ACC112 (cell line): ENCODE results near the gene OASL.

Experiments
- H2AFZ ChIP-seq: fragments of 200-600 bp; sonication (generic); one replicate; pipeline ENCODE4 v1.6.0; 2017; ENCODE audit warnings: antibody characterized with exemption, low read length; ENCODE audit not compliant: unreplicated experiment
- H3K27ac ChIP-seq: fragments of 200-600 bp; sonication (generic); 2 replicates; pipeline ENCODE4 v1.5.1; 2014; ENCODE audit warnings: low read depth, mild to moderate bottlenecking, antibody characterized with exemption, low read length, moderate library complexity
- H3K27me3 ChIP-seq: fragments of 200-600 bp; sonication (generic); 2 replicates; pipeline ENCODE4 v1.6.1; 2014; ENCODE audit warnings: mild to moderate bottlenecking, antibody characterized with exemption, low read length, moderate library complexity, mixed read lengths; ENCODE audit not compliant: insufficient read depth
- H3K36me3 ChIP-seq: fragments of 200-600 bp; sonication (generic); 2 replicates; pipeline ENCODE4 v1.6.1; 2016; ENCODE audit warnings: mild to moderate bottlenecking, antibody characterized with exemption, low read length, moderate library complexity, mixed read lengths; ENCODE audit not compliant: insufficient read depth
- H3K4me1 ChIP-seq: fragments of 200-600 bp; sonication (generic); one replicate; pipeline ENCODE4 v1.6.1; 2016; ENCODE audit warnings: low read length, mixed read lengths; ENCODE audit not compliant: insufficient read depth, unreplicated experiment, control insufficient read depth
- H3K4me3 ChIP-seq: fragments of 200-600 bp; sonication (generic); 2 replicates; pipeline ENCODE4 v1.5.1; 2014; ENCODE audit warnings: mild to moderate bottlenecking, low read depth, low read length
- H3K79me2 ChIP-seq: fragments of 200-600 bp; sonication (generic); one replicate; pipeline ENCODE4 v1.6.0; 2016; ENCODE audit warnings: low read length; ENCODE audit not compliant: control insufficient read depth, unreplicated experiment, insufficient read depth

The OASL gene

DNA sequence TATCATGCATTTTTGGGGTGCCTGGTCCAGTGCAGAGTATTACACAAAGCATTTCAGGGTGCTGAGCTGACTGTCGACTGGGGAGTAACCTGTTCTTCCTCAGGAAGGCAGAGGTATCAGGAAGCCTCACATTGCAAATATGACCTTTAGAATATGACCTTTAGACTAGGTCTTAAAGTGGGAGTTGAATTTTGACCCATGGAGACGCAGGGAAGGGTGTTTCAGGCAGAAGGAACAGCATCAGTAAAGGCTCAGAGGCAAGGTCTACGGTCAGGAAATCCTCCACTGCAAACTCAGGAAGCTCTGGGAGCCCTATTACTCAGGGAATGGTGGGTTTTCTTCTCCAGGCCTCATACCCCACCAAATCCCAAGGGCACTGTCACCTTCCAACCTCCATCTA is 49.4 kb downstream of the OASL start:
- Histone ChIP-seq H3K36me3 (no peaks in the 10 kb centered on the region), H3K27me3 (peaks cover 11% of the 10 kb centered on the region; the same call in 1 of the 2 replicates), H2AFZ (no peak overlapping the region), H3K4me1 (no peaks in the 10 kb centered on the region), H3K79me2 (no peaks in the 10 kb centered on the region), H3K27ac (no peak overlapping the region), H3K4me3 (no peak overlapping the region)

DNA sequence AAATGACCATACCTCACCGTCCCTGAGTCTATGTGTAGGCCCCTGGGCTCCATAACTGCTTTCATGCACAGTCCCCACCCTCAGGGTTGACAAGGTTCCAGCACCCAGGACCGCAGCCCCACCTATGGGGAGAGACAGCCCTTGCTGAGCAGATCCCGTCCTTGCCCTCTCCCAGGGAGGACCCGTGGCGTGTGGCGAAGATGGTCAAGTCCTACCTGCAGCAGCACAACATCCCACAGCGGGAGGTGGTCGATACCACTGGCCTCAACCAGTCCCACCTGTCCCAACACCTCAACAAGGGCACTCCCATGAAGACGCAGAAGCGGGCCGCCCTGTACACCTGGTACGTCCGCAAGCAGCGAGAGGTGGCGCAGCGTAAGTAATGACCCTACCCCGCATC is 50.4 kb downstream of the OASL start:
- H3K36me3 ChIP-seq = no peaks in the 10 kb centered on the region
- no peaks in the 10 kb centered on the region for H3K4me1 ChIP-seq
- H3K27ac ChIP-seq = no peak overlapping the region
- no peak overlapping the region for H3K4me3 ChIP-seq
- peaks cover 11% of the 10 kb centered on the region; the same call in 1 of the 2 replicates for H3K27me3 ChIP-seq
- H3K79me2 ChIP-seq = no peaks in the 10 kb centered on the region
- H2AFZ ChIP-seq = no peak overlapping the region

DNA sequence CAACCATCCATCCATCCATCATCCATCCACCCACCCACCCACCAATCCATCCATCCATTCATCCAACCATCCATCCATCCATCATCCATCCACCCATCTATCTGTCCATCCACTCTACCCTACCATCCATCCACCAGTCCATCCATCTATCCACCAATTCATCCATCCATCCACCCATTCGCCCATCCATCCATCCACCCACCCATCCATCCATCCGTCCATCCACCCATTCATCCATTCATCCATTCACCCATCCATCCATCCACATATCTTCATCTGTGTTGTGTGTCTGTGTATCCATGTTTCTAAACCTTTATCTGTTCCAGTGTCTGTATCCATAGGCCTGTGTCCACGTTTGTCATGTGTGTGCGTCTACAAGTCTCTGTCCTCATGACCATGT is 50.8 kb downstream of the OASL start:
- Histone ChIP-seq H3K27me3 (peaks cover 11% of the 10 kb centered on the region; the same call in 1 of the 2 replicates), H2AFZ (no peak overlapping the region), H3K4me3 (no peak overlapping the region), H3K27ac (no peak overlapping the region), H3K36me3 (no peaks in the 10 kb centered on the region), H3K4me1 (no peaks in the 10 kb centered on the region), H3K79me2 (no peaks in the 10 kb centered on the region)

DNA sequence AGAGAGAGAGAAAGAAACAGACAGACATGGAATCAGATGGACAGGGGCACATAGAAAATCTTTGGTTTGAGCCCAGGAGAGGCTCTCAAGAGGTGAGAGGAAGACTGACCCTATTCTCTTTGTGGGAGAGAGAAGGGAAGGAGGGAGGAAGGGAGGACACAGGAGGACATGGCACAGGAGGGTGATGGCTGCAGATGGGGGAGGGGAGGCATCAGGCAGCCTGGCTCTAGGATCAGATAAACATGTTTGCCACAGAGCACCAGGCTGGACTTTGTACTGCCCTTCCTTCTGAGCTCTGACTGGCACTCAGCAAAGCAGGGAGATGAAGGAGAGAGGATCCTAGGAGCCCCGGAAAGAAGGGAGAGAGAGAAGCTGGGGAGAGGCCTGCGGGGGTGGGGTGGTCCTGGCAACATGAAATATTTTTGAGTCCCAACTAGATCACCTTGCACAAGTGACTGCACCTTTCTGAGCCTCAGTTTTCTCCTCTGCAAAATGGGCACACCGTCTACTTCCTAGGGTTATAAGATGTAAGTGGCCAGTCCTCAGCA is 54.6 kb downstream of the OASL start:
- no peak overlapping the region for H3K4me3 ChIP-seq
- no peak overlapping the region for H3K27ac ChIP-seq
- H2AFZ ChIP-seq = no peak overlapping the region
- peaks cover 3% of the 10 kb centered on the region; the same call in 1 of the 2 replicates for H3K27me3 ChIP-seq
- H3K79me2 ChIP-seq = no peaks in the 10 kb centered on the region
- no peaks in the 10 kb centered on the region for H3K36me3 ChIP-seq
- H3K4me1 ChIP-seq = no peaks in the 10 kb centered on the region

DNA sequence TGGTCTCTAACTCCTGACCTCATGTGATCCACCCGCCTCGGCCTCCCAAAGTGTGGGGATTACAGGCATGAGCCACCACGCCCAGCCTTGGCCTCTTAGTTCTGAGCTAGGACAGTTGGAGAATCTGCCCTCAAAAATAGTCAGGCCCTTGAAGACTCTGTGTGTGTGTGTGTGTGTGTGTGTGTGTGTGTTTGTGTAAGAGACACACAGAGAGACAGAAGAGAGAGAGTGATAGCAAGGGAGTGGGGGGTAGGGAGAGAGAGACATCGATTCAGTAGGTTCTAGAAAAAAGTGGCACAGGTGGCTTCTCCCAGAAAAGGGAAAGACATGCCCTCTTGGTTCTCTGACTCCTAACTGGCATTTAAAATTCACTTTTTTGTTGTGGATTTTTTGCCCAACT is 55.3 kb downstream of the OASL start:
- no peak overlapping the region for H3K4me3 ChIP-seq
- no peaks in the 10 kb centered on the region for H3K36me3 ChIP-seq
- no peak overlapping the region for H3K27ac ChIP-seq
- peaks cover 3% of the 10 kb centered on the region; the same call in 1 of the 2 replicates for H3K27me3 ChIP-seq
- no peaks in the 10 kb centered on the region for H3K79me2 ChIP-seq
- H3K4me1 ChIP-seq = no peaks in the 10 kb centered on the region
- H2AFZ ChIP-seq = no peak overlapping the region

DNA sequence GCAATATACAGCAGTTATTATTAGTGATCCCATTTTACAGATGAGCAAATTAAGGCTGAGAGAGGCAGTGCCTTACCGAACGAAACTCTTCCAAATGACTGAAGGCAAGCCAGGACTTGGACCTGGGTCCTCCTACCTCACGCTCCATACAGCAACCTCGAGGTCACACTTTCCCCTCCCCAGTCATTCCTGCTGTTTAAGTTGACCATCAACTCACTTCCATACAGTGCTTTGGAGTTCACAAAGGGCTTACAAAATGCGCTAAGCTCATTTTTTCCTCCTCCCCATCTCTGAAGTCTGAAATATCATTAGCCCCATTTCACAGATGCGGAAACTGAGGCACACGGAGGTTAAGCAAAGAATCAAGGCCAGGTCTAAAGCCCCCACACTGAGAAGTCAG is 56.4 kb downstream of the OASL start:
- no peak overlapping the region for H3K27ac ChIP-seq
- H3K27me3 ChIP-seq = no peaks in the 10 kb centered on the region
- no peaks in the 10 kb centered on the region for H3K4me1 ChIP-seq
- H3K79me2 ChIP-seq = no peaks in the 10 kb centered on the region
- no peak overlapping the region for H3K4me3 ChIP-seq
- no peak overlapping the region for H2AFZ ChIP-seq
- no peaks in the 10 kb centered on the region for H3K36me3 ChIP-seq

DNA sequence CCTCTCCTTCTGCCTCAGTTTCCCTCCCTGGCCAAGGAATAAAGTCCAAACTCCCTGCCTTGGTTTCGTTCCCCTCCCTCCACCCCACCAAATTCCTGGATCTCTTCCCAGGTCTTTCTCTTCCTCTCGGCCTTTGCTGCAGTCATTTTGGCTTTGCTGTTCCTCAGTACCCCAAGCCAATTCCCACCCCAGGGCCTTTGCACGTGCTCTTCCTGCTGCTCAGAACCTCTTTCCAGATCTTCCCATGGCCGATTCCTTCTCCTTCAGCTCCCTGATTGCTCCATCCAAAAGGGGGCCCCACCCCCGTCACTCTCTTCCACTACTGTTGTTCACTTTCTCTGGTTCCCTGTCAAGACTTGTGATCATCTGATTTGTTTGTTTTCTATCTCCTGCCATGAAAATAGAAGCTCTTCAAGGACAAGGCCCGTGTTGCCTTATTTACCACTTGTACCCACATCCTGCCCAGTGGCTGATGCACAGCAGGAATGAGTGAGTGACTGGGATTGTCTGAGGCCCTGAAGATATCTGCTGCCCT is 57.6 kb downstream of the OASL start:
- Histone ChIP-seq H3K4me1 (no peaks in the 10 kb centered on the region), H3K36me3 (no peaks in the 10 kb centered on the region), H3K4me3 (no peak overlapping the region), H3K27me3 (no peaks in the 10 kb centered on the region), H3K79me2 (no peaks in the 10 kb centered on the region), H3K27ac (no peak overlapping the region), H2AFZ (no peak overlapping the region)

DNA sequence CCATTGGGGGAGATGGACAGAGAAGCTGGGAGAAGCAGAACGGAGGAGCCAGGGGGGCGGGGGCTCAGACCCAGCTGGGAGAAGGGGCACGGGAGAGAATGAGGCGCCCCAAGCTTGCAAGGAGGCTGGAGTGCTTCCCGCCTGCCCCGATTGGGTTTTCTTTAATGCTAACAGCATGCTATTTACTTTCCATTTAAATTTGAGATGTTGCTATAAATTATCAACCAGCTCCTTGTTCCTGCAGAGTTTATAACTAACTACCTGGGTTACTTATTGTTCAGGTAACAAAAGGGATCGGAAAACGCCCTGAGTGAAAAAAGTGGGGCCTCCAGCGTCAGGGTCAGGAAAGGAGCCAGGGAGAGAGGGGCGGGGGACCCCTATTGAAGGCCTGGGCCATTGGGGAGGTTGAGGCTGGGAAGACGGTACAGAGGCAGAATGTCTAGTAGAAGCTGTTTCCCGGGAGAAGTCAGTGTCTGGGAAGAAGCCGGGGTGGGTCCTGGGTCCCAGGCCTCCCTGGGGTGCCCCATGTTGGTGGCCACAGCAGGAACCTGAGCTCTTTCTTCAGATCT is 58.2 kb downstream of the OASL start:
- H3K27me3 ChIP-seq = no peaks in the 10 kb centered on the region
- no peak overlapping the region for H3K4me3 ChIP-seq
- H3K36me3 ChIP-seq = no peaks in the 10 kb centered on the region
- no peak overlapping the region for H2AFZ ChIP-seq
- no peaks in the 10 kb centered on the region for H3K4me1 ChIP-seq
- no peak overlapping the region for H3K27ac ChIP-seq
- no peaks in the 10 kb centered on the region for H3K79me2 ChIP-seq

DNA sequence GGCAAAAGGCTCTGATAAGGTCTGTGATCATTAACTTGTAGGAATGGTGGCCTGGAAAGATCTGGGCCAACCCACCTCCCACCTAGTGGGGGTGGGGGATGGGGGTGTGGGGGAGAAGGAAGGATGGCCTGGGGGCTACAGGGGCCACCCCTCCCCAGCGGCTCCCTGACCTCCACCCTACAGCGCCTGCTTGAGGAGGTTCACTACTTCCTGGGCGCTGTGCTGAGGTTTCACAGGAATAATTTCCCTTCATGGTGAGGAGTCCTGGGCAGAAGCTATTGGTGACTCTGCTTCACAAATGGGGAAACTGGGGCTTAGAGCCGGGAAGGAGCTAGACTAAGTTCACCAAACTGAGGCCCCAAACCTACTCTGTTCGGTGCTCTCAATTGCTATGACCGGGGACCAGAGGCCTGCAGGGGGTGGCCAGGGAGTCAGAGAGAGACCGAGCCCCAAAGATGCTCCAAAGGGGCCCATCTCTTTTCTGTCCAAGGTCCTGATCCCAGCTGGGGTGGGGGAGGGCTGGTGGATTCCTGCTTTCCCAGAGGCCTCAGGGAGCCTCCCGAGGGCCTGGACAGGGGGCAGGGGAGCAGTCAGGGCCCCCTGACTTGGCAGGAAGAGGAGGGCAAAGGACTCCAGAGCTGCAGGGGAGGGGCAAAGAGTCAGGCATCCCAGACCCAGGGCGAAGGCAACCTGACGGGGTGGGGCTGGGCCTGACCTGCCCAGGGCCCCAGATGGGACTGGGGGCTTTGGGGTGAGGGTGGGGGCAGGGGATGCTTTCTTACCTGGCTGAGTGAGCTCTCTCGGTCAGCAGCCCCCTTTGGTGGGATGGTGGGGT is 59.0 kb downstream of the OASL start:
- Histone ChIP-seq H3K79me2 (no peaks in the 10 kb centered on the region), H3K36me3 (no peaks in the 10 kb centered on the region), H3K4me1 (no peaks in the 10 kb centered on the region), H3K27ac (no peak overlapping the region), H3K4me3 (no peak overlapping the region), H2AFZ (no peak overlapping the region), H3K27me3 (no peaks in the 10 kb centered on the region)

DNA sequence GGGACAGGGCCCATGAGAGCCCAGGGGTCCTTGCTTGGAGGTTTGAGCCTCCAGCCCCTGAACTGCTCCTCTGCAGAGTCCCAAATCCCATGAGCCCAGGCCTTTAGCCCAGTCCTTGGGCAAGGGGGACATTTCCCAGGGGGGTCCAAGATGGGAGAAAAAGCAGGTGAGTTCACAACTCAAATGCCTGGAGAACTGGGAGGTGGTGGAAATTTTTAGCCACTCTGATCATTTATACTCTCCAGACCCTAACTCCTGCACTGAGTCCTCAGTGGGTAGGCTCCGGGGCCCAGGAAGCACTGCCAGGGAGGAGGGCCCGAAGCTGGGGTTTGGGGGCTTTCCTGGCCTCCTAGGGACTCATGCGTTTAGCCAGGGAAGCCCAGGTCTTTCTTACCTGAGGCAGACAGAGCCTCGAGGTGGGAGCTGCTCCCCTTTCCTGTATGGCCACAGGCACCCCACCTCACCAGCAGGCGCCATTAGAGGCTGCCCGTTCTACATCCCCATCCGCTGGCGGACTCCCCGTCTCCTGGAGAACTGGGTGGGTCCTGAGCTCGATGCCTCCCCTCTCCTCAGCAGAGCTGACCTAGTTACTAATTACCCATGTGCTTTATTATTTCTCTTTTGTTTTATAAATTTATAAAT is 59.7 kb downstream of the OASL start:
- no peaks in the 10 kb centered on the region for H3K4me1 ChIP-seq
- H3K27me3 ChIP-seq = no peaks in the 10 kb centered on the region
- H3K27ac ChIP-seq = no peak overlapping the region
- no peaks in the 10 kb centered on the region for H3K79me2 ChIP-seq
- no peak overlapping the region for H3K4me3 ChIP-seq
- no peak overlapping the region for H2AFZ ChIP-seq
- H3K36me3 ChIP-seq = no peaks in the 10 kb centered on the region
